T-cell (primary cell): ENCODE data around the gene GDAP2. TPM values are rescaled to one million over a fixed set of nuclear protein-coding genes. Genes with fewer than 3 reads are reported as not detected.

ENCODE experiments used
- ATAC-seq, 4 experiments: fragments of 200-7000 bp in 3 of 4; fragments of 150-1000 bp in 1 of 4; cut with Tn5 transposase; replicated peaks in 1 of 4; 1 replicate in 3 of 4; 2 replicates in 1 of 4; pipeline ENCODE4 v1.10.0; 2021; ENCODE audit warnings: moderate library complexity in 3 of 4, mild to moderate bottlenecking in 2 of 4, moderate number of reproducible peaks in 1 of 4
- CTCF ChIA-PET, 2 donors: fragments of 300-600 bp; sonication (Branson Sonifier 250); formaldehyde crosslinking; loops; one replicate each; lab custom pipeline; 2022; ENCODE audit warnings: antibody characterized with exemption in 2 of 2; lab: Charles Lee
- POLR2A ChIA-PET, 2 donors: fragments of 300-600 bp; sonication (Branson Sonifier 250); formaldehyde crosslinking; loops; one replicate each; lab custom pipeline; 2022; ENCODE audit warnings: antibody characterized with exemption in 2 of 2; lab: Charles Lee
- DNase-seq, 35 experiments: peaks; one replicate each; pipeline versions ENCODE4 v3.0.0 to v3.0.0-alpha.2; 2013 to 2023
- H3K27ac ChIP-seq: one replicate; pipeline ENCODE4 v1.5.1; 2013; ENCODE audit warnings: low read length
- H3K27me3 ChIP-seq, 2 experiments: replicated peaks in 1 of 2; 1 replicate in 1 of 2; 2 replicates in 1 of 2; pipeline versions ENCODE4 v1.6.1 to v1.7.0; 2013; ENCODE audit warnings: low read length in 1 of 2, mixed read lengths in 1 of 2; ENCODE audit not compliant: control insufficient read depth in 2 of 2, insufficient read depth in 2 of 2; ENCODE audit errors: extremely low read depth in 1 of 2
- H3K36me3 ChIP-seq, 2 donors: 1 replicate in 1 of 2; 2 replicates in 1 of 2; pipeline versions ENCODE4 v1.6.1 to v1.7.0; 2013; ENCODE audit warnings: low read length in 1 of 2; ENCODE audit not compliant: control insufficient read depth in 2 of 2, insufficient read depth in 1 of 2; ENCODE audit errors: extremely low read depth in 1 of 2
- H3K4me1 ChIP-seq, 2 experiments: 1 replicate in 1 of 2; 2 replicates in 1 of 2; pipeline versions ENCODE4 v1.6.1 to v1.7.0; 2013; ENCODE audit warnings: low read length in 2 of 2, mixed read lengths in 1 of 2; ENCODE audit not compliant: insufficient read depth in 2 of 2, control insufficient read depth in 1 of 2; ENCODE audit errors: extremely low read depth in 1 of 2
- H3K4me3 ChIP-seq, 2 donors: 1 replicate in 1 of 2; 2 replicates in 1 of 2; pipeline versions ENCODE4 v1.5.1 to v1.7.0; 2013; ENCODE audit warnings: mild to moderate bottlenecking in 2 of 2, low read length in 1 of 2, moderate library complexity in 1 of 2; ENCODE audit not compliant: control insufficient read depth in 1 of 2; ENCODE audit errors: extremely low read depth in 1 of 2
- H3K9me3 ChIP-seq: 2 replicates; pipeline ENCODE4 v1.7.0; 2013
- H3K27ac Mint-ChIP-seq, 2 donors: one replicate each; pipeline ENCODE4 v1.8.0; 2020 to 2021; ENCODE audit warnings: mild to moderate bottlenecking in 2 of 2, mixed read lengths in 2 of 2
- H3K27me3 Mint-ChIP-seq, 2 donors: one replicate each; pipeline ENCODE4 v1.8.0; 2021 to 2022; ENCODE audit warnings: mixed read lengths in 2 of 2
- H3K36me3 Mint-ChIP-seq: one replicate; pipeline ENCODE4 v1.8.0; 2021; ENCODE audit warnings: mixed read lengths
- H3K4me1 Mint-ChIP-seq, 3 donors: one replicate each; pipeline ENCODE4 v1.8.0; 2020 to 2022; ENCODE audit warnings: mixed read lengths in 3 of 3, mild to moderate bottlenecking in 1 of 3
- H3K4me3 Mint-ChIP-seq, 3 donors: one replicate each; pipeline ENCODE4 v1.8.0; 2020 to 2022; ENCODE audit warnings: mild to moderate bottlenecking in 3 of 3, mixed read lengths in 3 of 3, moderate library complexity in 3 of 3
- H3K9me3 Mint-ChIP-seq, 3 donors: one replicate each; pipeline ENCODE4 v1.8.0; 2020 to 2022; ENCODE audit warnings: mixed read lengths in 3 of 3
- WGBS: methylation state at CpG from one replicate; pipeline ENCODE4 v1.1.5; 2013; ENCODE audit warnings: missing lambda C conversion rate; ENCODE audit not compliant: insufficient coverage; 5-methylcytosine and 5-hydroxymethylcytosine counted together
- total RNA-seq, 35 experiments: library from RNA in 6 of 35; stranded (reverse) in 6 of 35; fragments of 120-200 nt in 1 of 35; gene quantifications; one replicate each; pipeline versions ENCODE4 v1.2.1 to v1.2.4 and lab custom pipeline; 2013 to 2026

Gene GDAP2
- total RNA-seq, 5 donors from 2014 or later (not counting 1 experiment from before 2014, with no cell fraction given): 19.9 to 26.4 (median 23.3) TPM

- no peaks in the 10 kb centered on the region for H3K27me3 Mint-ChIP-seq
- Histone ChIP-seq H3K27ac (no peak overlapping the region), H3K4me1 (no peaks in the 10 kb centered on the region), H3K9me3 (no peaks in the 10 kb centered on the region), H3K27me3 (no peaks in the 10 kb centered on the region), H3K4me3 (no peak overlapping the region), H3K36me3 (peaks cover 13 to 72% of the 10 kb centered on the region in 2 donors)
- CTCF ChIA-PET: no interaction called here
- H3K4me1 Mint-ChIP-seq: no peaks in the 10 kb centered on the region
- POLR2A ChIA-PET: no interaction called here
- peaks cover 55% of the 10 kb centered on the region for H3K36me3 Mint-ChIP-seq
- no CpG with 5 or more reads among the region's 1 CpG for WGBS
- no peak for DNase-seq
- H3K4me3 Mint-ChIP-seq: no peak overlapping the region
- no peak for ATAC-seq
- no peak overlapping the region for H3K27ac Mint-ChIP-seq
- H3K9me3 Mint-ChIP-seq: peaks cover 0 to 8% (median 3%) of the 10 kb centered on the region in 3 donors
Observed at GRCh38 chr1:117879284-117879683, 50.1 kb downstream of the GDAP2 start.

- H3K4me1 ChIP-seq: no peaks in the 10 kb centered on the region
- DNase-seq (no peak), ATAC-seq (no peak)
- POLR2A ChIA-PET: no interaction called here
- peaks cover 5 to 18% (median 15%) of the 10 kb centered on the region in 3 donors for H3K9me3 Mint-ChIP-seq
- H3K27ac Mint-ChIP-seq: no peak overlapping the region
- H3K27ac ChIP-seq: no peak overlapping the region
- CTCF ChIA-PET: no interaction called here
- peaks cover 13 to 72% of the 10 kb centered on the region in 2 donors for H3K36me3 ChIP-seq
- no CpG with 5 or more reads among the region's 1 CpG for whole genome bisulfite sequencing
- no peak overlapping the region for H3K4me3 ChIP-seq
- H3K9me3 ChIP-seq: peaks cover under 1% of the 10 kb centered on the region
- peaks cover 58% of the 10 kb centered on the region for H3K36me3 Mint-ChIP-seq
- H3K4me3 Mint-ChIP-seq: no peak overlapping the region
- H3K27me3 ChIP-seq: no peaks in the 10 kb centered on the region
- no peaks in the 10 kb centered on the region for H3K27me3 Mint-ChIP-seq
- no peaks in the 10 kb centered on the region for H3K4me1 Mint-ChIP-seq
Observed at GRCh38 chr1:117877823-117878222, 51.6 kb downstream of the GDAP2 start.

GRCh38 chr1:117871013-117871412, 58.4 kb downstream of the GDAP2 start:
- peaks cover 9 to 51% of the 10 kb centered on the region in 2 donors for H3K36me3 ChIP-seq
- no peak overlapping the region for H3K27ac ChIP-seq
- H3K27me3 ChIP-seq: no peaks in the 10 kb centered on the region
- CTCF ChIA-PET: no interaction called here
- Mint-ChIP-seq H3K4me3 (no peak overlapping the region), H3K27me3 (no peaks in the 10 kb centered on the region), H3K9me3 (peaks cover 5 to 21% (median 14%) of the 10 kb centered on the region in 3 donors), H3K36me3 (peaks cover 93% of the 10 kb centered on the region), H3K27ac (no peak overlapping the region), H3K4me1 (no peaks in the 10 kb centered on the region)
- POLR2A ChIA-PET: no interaction called here
- DNase-seq: no peak
- no peaks in the 10 kb centered on the region for H3K4me1 ChIP-seq
- peaks cover 2% of the 10 kb centered on the region for H3K9me3 ChIP-seq
- ATAC-seq: no peak
- no peak overlapping the region for H3K4me3 ChIP-seq

DNA sequence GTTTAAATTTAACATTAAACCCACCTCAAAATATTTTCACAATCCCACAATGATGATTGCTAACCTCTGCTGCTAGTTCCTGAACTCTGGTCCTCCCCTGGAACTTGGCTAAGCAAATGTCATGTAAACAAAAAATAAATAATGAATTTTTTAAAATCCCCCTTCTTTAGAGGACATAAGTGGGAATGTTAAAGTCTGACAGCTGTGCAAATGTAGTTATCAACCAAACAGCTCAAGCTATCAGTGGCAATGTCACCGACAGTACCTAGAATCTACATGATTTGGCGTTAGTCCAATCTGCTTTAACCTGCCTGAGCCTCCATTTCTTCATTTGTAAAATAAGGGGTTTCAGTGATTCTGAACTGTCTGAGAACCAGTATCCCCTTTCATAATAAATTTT, 67.7 kb downstream of the GDAP2 start:
- WGBS: no CpG with 5 or more reads among the region's 2 CpGs
- DNase-seq (no peak), ATAC-seq (no peak)
- Histone ChIP-seq H3K36me3 (peaks cover 0 to 17% of the 10 kb centered on the region in 2 donors), H3K4me1 (no peaks in the 10 kb centered on the region), H3K9me3 (no peaks in the 10 kb centered on the region), H3K27me3 (no peaks in the 10 kb centered on the region), H3K27ac (no peak overlapping the region), H3K4me3 (no peak overlapping the region)
- POLR2A ChIA-PET: no interaction called here
- H3K4me1 Mint-ChIP-seq: no peaks in the 10 kb centered on the region
- CTCF ChIA-PET: no interaction called here
- H3K27ac Mint-ChIP-seq: no peak overlapping the region
- H3K36me3 Mint-ChIP-seq: peaks cover 48% of the 10 kb centered on the region
- H3K4me3 Mint-ChIP-seq: no peak overlapping the region
- H3K27me3 Mint-ChIP-seq: no peaks in the 10 kb centered on the region
- peaks cover 0 to 5% (median 0%) of the 10 kb centered on the region in 3 donors for H3K9me3 Mint-ChIP-seq

- H3K27me3 ChIP-seq: no peaks in the 10 kb centered on the region
- CTCF ChIA-PET: no interaction called here
Observed at GRCh38 chr1:117860896-117861610, 68.4 kb downstream of the GDAP2 start.

DNA sequence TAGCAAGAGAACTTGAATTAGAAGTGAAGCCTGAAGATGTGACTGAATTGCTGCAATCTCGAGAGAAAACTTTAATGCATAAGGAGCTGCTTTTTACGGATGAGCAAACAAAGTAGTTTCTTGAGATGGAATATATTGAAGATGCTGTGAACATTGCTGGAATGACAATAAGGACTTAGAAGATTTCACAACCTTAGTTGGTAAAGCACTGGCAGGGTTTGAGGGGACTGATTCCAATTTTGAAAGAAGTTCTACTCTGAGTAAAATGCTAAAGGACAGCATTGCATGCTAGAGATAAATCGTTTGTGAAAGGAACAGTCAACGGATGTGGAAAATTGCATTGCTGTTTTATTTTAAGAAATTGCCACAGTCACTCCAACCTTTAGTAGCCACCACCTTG, 69.5 kb downstream of the GDAP2 start:
- no peaks in the 10 kb centered on the region for H3K27me3 Mint-ChIP-seq
- H3K4me1 ChIP-seq: no peaks in the 10 kb centered on the region
- H3K9me3 Mint-ChIP-seq: no peaks in the 10 kb centered on the region
- WGBS: 100% methylated on average over 2 of the region's 4 CpGs
- ATAC-seq (no peak), DNase-seq (no peak)
- H3K9me3 ChIP-seq: no peaks in the 10 kb centered on the region
- no peak overlapping the region for H3K4me3 ChIP-seq
- peaks cover 35% of the 10 kb centered on the region for H3K36me3 Mint-ChIP-seq
- H3K27me3 ChIP-seq: no peaks in the 10 kb centered on the region
- no peak overlapping the region for H3K27ac Mint-ChIP-seq
- peaks cover 0 to 3% of the 10 kb centered on the region in 2 donors for H3K36me3 ChIP-seq
- ChIA-PET CTCF (no interaction called here), POLR2A (no interaction called here)
- H3K27ac ChIP-seq: no peak overlapping the region
- H3K4me3 Mint-ChIP-seq: no peak overlapping the region
- no peaks in the 10 kb centered on the region for H3K4me1 Mint-ChIP-seq

More at GRCh38 chr1:117860896-117861610, 68.4 kb downstream of the GDAP2 start:
- no peak overlapping the region for H3K4me3 Mint-ChIP-seq
- H3K9me3 Mint-ChIP-seq: peaks cover 0 to 2% (median 0%) of the 10 kb centered on the region in 3 donors
- no peak overlapping the region for H3K27ac ChIP-seq
- no peaks in the 10 kb centered on the region for H3K4me1 Mint-ChIP-seq
- no peak overlapping the region for H3K4me3 ChIP-seq
- DNase-seq (no peak), ATAC-seq (no peak)
- no peaks in the 10 kb centered on the region for H3K4me1 ChIP-seq
- H3K9me3 ChIP-seq: no peaks in the 10 kb centered on the region
- H3K27ac Mint-ChIP-seq: no peak overlapping the region
- peaks cover 41% of the 10 kb centered on the region for H3K36me3 Mint-ChIP-seq
- POLR2A ChIA-PET: no interaction called here
- peaks cover 0 to 11% of the 10 kb centered on the region in 2 donors for H3K36me3 ChIP-seq
- WGBS: 100% methylated on average over 1 of the region's 2 CpGs
- no peaks in the 10 kb centered on the region for H3K27me3 Mint-ChIP-seq
